ENCODE data around the gene VAPA. TPM values are rescaled to one million over a fixed set of nuclear protein-coding genes. Genes with fewer than 3 reads are reported as not detected.

Gene VAPA
- total and polyA plus RNA-seq, 7 donors = 181 to 336 (median 263) TPM

GRCh38 chr18:9951022-9951859 lies 37.4 kb downstream of the VAPA start:
- Histone ChIP-seq H3K27ac (peak overlapping the region in 1 of 4 donors; percentile 9), H3K27me3 (no peaks in the 10 kb centered on the region), H3K4me1 (peaks cover 0 to 35% (median 17%) of the 10 kb centered on the region in 4 donors), H3K36me3 (peaks cover 3 to 85% (median 17%) of the 10 kb centered on the region in 4 donors), H3K4me3 (no peak overlapping the region), H3K9me3 (no peaks in the 10 kb centered on the region)
- WGBS, 2 donors = 75 to 84% methylated on average over 9 of the region's 9 CpGs
- DNase-seq = no peak
- intact Hi-C loops (cut with DNase I) = loop anchor here (5.0 kb wide), 2 partner anchors 149 to 244 kb away; partner anchors contain the start of gene RAB31
- peak in 3 of 4 donors; percentile 8 to 43 (median 9) for TF ChIP-seq POLR2AphosphoS5 (IDR thresholded peaks at IDR 0.05)
- TF ChIP-seq CTCF (IDR thresholded peaks at IDR 0.05) = peak; percentile 11 to 78 (median 58)
- no peak for TF ChIP-seq POLR2A (IDR thresholded peaks at IDR 0.05)
- no peak for TF ChIP-seq EP300 (IDR thresholded peaks at IDR 0.05)

- Histone ChIP-seq H3K4me3 (no peak overlapping the region), H3K27ac (no peak overlapping the region), H3K4me1 (peaks cover 0 to 37% (median 17%) of the 10 kb centered on the region in 4 donors), H3K27me3 (no peaks in the 10 kb centered on the region), H3K9me3 (no peaks in the 10 kb centered on the region), H3K36me3 (peaks cover 0 to 69% (median 10%) of the 10 kb centered on the region in 4 donors)
- intact Hi-C loops (cut with DNase I) = loop anchor here (5.0 kb wide), 2 partner anchors 151 to 246 kb away; partner anchors contain the start of gene RAB31
- DNase-seq = no peak
- TF ChIP-seq POLR2A (IDR thresholded peaks at IDR 0.05) (no peak), EP300 (IDR thresholded peaks at IDR 0.05) (no peak), POLR2AphosphoS5 (IDR thresholded peaks at IDR 0.05) (no peak), CTCF (IDR thresholded peaks at IDR 0.05) (no peak)
- 92 to 93% methylated on average over 1 of the region's 1 CpG for WGBS, 2 donors
Measured at GRCh38 chr18:9952633-9953416, 39.0 kb downstream of the VAPA start.

GRCh38 chr18:9958861-9959399 lies 45.1 kb downstream of the VAPA start:
- peaks cover 0 to 10% (median 4%) of the 10 kb centered on the region in 4 donors for H3K4me1 ChIP-seq
- DNase-seq = no peak
- no peaks in the 10 kb centered on the region for H3K9me3 ChIP-seq
- no peak overlapping the region for H3K27ac ChIP-seq
- H3K27me3 ChIP-seq = no peaks in the 10 kb centered on the region
- H3K36me3 ChIP-seq = peaks cover 0 to 19% (median 6%) of the 10 kb centered on the region in 4 donors
- TF ChIP-seq POLR2A (IDR thresholded peaks at IDR 0.05) (no peak), EP300 (IDR thresholded peaks at IDR 0.05) (no peak), POLR2AphosphoS5 (IDR thresholded peaks at IDR 0.05) (no peak), CTCF (IDR thresholded peaks at IDR 0.05) (no peak)
- intact Hi-C loops (cut with DNase I) = no loop called here
- no peak overlapping the region for H3K4me3 ChIP-seq
- 90 to 92% methylated on average over 4 of the region's 4 CpGs for WGBS, 2 donors

GRCh38 chr18:9959564-9959963 lies 45.7 kb downstream of the VAPA start:
- intact Hi-C loops (cut with DNase I) = no loop called here
- peaks cover 0 to 13% (median 3%) of the 10 kb centered on the region in 4 donors for H3K36me3 ChIP-seq
- peaks cover 0 to 10% (median 4%) of the 10 kb centered on the region in 4 donors for H3K4me1 ChIP-seq
- no peak for DNase-seq
- TF ChIP-seq POLR2AphosphoS5 (IDR thresholded peaks at IDR 0.05) = no peak
- TF ChIP-seq CTCF (IDR thresholded peaks at IDR 0.05) = no peak
- TF ChIP-seq EP300 (IDR thresholded peaks at IDR 0.05) = no peak
- no peak for TF ChIP-seq POLR2A (IDR thresholded peaks at IDR 0.05)
- H3K27me3 ChIP-seq = no peaks in the 10 kb centered on the region
- H3K27ac ChIP-seq = no peak overlapping the region
- H3K4me3 ChIP-seq = no peak overlapping the region
- no peaks in the 10 kb centered on the region for H3K9me3 ChIP-seq
- WGBS, 2 donors = 94% methylated on average over 1 of the region's 1 CpG

All from sigmoid colon (tissue), 7 donors.